Measurements from ENCODE around the gene PTPRK. TPM values are rescaled to one million over a fixed set of nuclear protein-coding genes. Genes with fewer than 3 reads are reported as not detected.

Gene PTPRK
- total and polyA plus RNA-seq, 10 of the 15 experiments (the other 5 are each of a cell fraction or from before 2014, with no cell fraction given), result 0.23 to 1.9 (median 0.55) TPM

DNA sequence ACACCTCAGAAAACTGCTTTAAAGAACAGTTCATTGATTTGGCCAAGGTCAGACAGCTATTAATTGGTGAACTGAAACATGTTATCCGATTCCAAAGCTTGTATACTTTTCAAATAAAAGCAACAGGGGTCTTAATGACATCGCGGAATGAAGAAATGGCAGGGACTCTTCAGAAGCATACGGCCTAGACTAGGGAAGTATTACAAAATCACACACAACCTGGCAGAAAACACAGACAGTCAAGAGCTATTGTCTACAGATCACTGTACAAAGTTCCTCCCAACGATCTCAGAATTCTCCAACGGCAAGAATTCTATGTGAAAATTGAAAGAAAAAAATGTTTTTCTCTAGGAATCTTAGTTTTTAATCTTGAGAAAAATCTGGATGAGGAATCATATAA lies 105.5 kb downstream of the PTPRK start:
- ATAC-seq (no peak), DNase-seq (ENCODE audit: low read depth, low spot score) (no peak), FAIRE-seq (no peak)
- no TSS peak for BruUV-seq (replicated peaks)
- Histone ChIP-seq H3K4me1 (ENCODE audit: control insufficient read depth, insufficient read depth, low read length) (no peaks in the 10 kb centered on the region), H2AFZ (ENCODE audit: control insufficient read depth, low read depth, low read length) (no peak overlapping the region), H3K27me3 (replicated peaks in 1 of 2; ENCODE audit: control insufficient read depth in 2 of 2, insufficient read depth in 2 of 2, low read length in 1 of 2) (no peaks in the 10 kb centered on the region), H4K20me1 (ENCODE audit: control insufficient read depth, insufficient read depth) (no peaks in the 10 kb centered on the region), H3K36me3 (ENCODE audit: control insufficient read depth in 2 of 2, insufficient read depth in 2 of 2, low read length in 1 of 2) (no peaks in the 10 kb centered on the region), H3K4me2 (ENCODE audit: control insufficient read depth, insufficient read depth) (no peak overlapping the region), H3K9me3 (replicated peaks; ENCODE audit: control insufficient read depth, insufficient read depth, low read length) (no peaks in the 10 kb centered on the region), H3K9ac (ENCODE audit: control insufficient read depth, insufficient read depth, low read length) (no peak overlapping the region), H3K4me3 (no peak overlapping the region), H3K27ac (ENCODE audit: control insufficient read depth, insufficient read depth) (no peak overlapping the region), H3K79me2 (ENCODE audit: control insufficient read depth, insufficient read depth, low read length) (no peaks in the 10 kb centered on the region)
- POLR2A ChIA-PET, result interaction anchor here (0.6 kb wide), 1 partner anchor 132 kb away, joined by 3 read pairs; no protein-coding TSS in a partner anchor
- SMC1A ChIA-PET (ENCODE audit: uncharacterized antibody, unreplicated experiment), result no interaction called here
- CTCF ChIA-PET, result no interaction called here
- RAD21 ChIA-PET (ENCODE audit: unreplicated experiment), result no interaction called here
- intact Hi-C loops (cut with micrococcal nuclease; ENCODE audit: unreplicated experiment) (no loop called here), in situ Hi-C loops (cut with MboI) (no loop called here)
- 48% methylated on average over 6 of the region's 6 CpGs for WGBS (ENCODE audit: insufficient coverage, insufficient replicate concordance, low lambda C conversion rate, missing lambda C conversion rate)
- TF ChIP-seq, protein P1, sequence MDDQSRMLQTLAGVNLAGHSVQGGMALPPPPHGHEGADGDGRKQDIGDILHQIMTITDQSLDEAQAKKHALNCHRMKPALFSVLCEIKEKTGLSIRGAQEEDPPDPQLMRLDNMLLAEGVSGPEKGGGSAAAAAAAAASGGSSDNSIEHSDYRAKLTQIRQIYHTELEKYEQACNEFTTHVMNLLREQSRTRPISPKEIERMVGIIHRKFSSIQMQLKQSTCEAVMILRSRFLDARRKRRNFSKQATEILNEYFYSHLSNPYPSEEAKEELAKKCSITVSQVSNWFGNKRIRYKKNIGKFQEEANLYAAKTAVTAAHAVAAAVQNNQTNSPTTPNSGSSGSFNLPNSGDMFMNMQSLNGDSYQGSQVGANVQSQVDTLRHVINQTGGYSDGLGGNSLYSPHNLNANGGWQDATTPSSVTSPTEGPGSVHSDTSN (IDR thresholded peaks at IDR 0.05; ENCODE audit: insufficient replicate concordance, low read depth, low read length), result no peak
- TF ChIP-seq ZNF592 (IDR thresholded peaks at IDR 0.05), result no peak
- no peak for TF ChIP-seq SMAD5 (IDR thresholded peaks at IDR 0.05; ENCODE audit: low read depth)
- TF ChIP-seq, protein P2, sequence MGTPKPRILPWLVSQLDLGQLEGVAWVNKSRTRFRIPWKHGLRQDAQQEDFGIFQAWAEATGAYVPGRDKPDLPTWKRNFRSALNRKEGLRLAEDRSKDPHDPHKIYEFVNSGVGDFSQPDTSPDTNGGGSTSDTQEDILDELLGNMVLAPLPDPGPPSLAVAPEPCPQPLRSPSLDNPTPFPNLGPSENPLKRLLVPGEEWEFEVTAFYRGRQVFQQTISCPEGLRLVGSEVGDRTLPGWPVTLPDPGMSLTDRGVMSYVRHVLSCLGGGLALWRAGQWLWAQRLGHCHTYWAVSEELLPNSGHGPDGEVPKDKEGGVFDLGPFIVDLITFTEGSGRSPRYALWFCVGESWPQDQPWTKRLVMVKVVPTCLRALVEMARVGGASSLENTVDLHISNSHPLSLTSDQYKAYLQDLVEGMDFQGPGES (IDR thresholded peaks at IDR 0.05), result no peak
- no peak for TF ChIP-seq KAT2A (conservative IDR thresholded peaks at IDR 0.05; ENCODE audit: control insufficient read depth, low read depth, low read length)
- TF ChIP-seq ASH2L (IDR thresholded peaks at IDR 0.05; ENCODE audit: borderline replicate concordance, low read depth), result no peak
- TF ChIP-seq CBX3 (IDR thresholded peaks at IDR 0.05; ENCODE audit: borderline replicate concordance, low read depth), result no peak
- no peak for TF ChIP-seq SMAD1 (IDR thresholded peaks at IDR 0.05; ENCODE audit: low read depth, partially characterized antibody)
- no peak for TF ChIP-seq JUND (IDR thresholded peaks at IDR 0.05; ENCODE audit: low read depth, low read length)
- no peak for TF ChIP-seq PAX8 (IDR thresholded peaks at IDR 0.05)
- TF ChIP-seq RELB (IDR thresholded peaks at IDR 0.05; ENCODE audit: low read depth), result no peak
- no peak for TF ChIP-seq BMI1 (IDR thresholded peaks at IDR 0.05; ENCODE audit: borderline replicate concordance)
- no peak for TF ChIP-seq NFYA (IDR thresholded peaks at IDR 0.05; ENCODE audit: borderline replicate concordance, low read depth, low read length)
- TF ChIP-seq HDGF (IDR thresholded peaks at IDR 0.05), result no peak
- TF ChIP-seq E2F4 (IDR thresholded peaks at IDR 0.05; ENCODE audit: low read depth, low read length), result no peak
- no peak for TF ChIP-seq RAD51 (IDR thresholded peaks at IDR 0.05)
- no peak for TF ChIP-seq SIN3A (IDR thresholded peaks at IDR 0.05; ENCODE audit: low read depth, low read length)

All from GM12878 (cell line).